NCI-H748 (cell line): ENCODE data around the gene ALOX15B.
A peak's percentile ranks its signal among the peaks of the same experiment; 100 is the strongest.

Source experiments
- DNase-seq: peaks from one replicate; lab custom pipeline; 2025; ENCODE audit not compliant: unreplicated experiment; lab: John Stamatoyannopoulos, UW

The ALOX15B gene

GRCh38 chr17:8032442-8032841 is 6.4 kb upstream of the ALOX15B start:
- no peak for DNase-seq

GRCh38 chr17:8039611-8040168 is 831 bp downstream of the ALOX15B start:
- DNase-seq = no peak

DNA sequence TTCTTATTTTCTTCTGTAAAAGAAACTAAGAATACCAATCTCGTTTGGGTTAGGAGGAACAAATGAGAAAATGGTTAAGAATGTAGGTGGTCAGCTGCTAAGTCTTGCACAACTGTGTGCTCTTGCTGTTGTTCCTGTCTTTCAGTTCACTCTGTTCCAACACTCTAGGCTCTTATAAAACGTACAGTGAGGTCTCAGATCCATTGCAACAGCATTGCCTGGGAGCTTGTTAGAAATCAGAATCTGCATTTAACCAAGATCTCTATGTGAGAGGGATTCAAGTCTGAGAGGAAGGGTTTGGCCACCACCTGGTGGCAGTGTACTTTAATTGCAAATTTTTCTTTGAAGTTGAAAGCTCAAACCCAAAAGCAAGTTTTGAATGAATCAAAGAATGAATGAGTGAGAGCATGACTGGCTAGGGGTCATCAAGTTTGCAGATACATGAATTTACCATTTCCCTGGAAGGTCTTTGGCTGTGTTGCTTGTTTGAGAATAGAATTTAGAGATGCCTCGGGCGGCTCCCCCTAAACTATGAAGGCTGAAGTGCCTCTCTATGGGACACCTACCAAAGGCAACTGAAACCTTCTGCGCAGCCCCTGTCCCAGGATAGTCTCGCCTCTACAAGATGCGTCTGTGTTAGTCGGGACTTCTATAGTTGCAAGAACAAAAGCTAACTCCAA is 2.5 kb downstream of the ALOX15B start:
- DNase-seq = peak; percentile 72

GRCh38 chr17:8041979-8042378 is 3.1 kb downstream of the ALOX15B start:
- DNase-seq = no peak

DNA sequence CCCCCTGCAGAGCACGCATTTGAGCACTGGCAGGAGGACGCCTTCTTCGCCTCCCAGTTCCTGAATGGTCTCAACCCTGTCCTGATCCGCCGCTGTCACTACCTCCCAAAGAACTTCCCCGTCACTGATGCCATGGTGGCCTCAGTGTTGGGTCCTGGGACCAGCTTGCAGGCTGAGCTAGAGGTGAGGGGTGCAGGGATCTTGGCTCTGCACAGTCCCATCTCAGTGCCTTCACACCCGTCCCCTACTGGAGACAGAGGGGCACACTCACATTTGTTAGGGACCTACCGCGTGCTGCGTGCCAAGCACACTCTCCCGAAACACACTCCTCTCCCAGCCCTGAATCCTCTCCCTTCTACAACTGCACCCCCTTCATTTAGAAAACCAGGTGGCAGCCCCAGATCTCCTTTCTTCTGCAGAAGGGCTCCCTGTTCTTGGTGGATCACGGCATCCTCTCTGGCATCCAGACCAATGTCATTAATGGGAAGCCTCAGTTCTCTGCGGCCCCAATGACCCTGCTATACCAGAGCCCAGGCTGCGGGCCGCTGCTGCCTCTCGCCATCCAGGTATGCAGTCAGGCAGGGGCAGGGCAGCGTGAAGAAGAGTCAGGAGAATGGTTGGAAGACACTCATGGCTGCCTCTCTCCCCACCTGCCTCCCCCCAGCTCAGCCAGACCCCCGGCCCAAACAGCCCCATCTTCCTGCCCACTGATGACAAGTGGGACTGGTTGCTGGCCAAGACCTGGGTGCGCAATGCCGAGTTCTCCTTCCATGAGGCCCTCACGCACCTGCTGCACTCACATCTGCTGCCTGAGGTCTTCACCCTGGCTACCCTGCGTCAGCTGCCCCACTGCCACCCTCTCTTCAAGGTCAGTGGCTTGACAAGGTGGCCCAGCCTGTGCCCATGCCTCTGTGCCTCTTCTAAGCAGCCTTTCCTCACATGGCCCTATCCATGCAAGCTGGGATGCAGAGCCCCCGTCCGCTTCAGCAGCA is 6.3 kb downstream of the ALOX15B start:
- DNase-seq = no peak

DNA sequence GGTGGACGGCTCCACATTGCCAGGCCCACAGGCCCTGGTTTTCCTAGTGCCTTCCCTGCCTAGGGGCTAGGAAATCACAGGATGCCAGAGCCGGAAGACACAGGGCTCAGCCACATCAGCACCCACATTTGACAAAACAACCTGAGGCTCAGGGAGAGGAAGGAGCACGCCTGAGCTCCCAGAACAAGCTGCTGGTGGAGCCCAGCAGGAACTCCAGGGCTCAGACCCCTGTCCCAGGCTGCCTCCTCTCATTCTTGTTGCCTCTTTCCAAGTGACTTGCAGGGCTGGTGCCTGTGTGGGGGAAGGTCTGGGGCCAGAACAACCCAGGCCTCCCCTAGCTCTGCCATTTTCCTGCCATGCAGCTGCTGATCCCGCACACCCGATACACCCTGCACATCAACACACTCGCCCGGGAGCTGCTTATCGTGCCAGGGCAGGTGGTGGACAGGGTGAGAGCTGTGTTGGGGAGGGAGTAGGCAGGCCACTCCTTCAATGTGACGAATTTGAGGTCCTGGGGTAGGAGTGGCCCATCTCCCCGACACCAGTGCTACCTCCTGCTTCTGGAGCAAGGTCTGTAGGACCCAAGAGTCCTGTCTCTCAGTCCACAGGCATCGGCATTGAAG is 7.6 kb downstream of the ALOX15B start:
- no peak for DNase-seq

DNA sequence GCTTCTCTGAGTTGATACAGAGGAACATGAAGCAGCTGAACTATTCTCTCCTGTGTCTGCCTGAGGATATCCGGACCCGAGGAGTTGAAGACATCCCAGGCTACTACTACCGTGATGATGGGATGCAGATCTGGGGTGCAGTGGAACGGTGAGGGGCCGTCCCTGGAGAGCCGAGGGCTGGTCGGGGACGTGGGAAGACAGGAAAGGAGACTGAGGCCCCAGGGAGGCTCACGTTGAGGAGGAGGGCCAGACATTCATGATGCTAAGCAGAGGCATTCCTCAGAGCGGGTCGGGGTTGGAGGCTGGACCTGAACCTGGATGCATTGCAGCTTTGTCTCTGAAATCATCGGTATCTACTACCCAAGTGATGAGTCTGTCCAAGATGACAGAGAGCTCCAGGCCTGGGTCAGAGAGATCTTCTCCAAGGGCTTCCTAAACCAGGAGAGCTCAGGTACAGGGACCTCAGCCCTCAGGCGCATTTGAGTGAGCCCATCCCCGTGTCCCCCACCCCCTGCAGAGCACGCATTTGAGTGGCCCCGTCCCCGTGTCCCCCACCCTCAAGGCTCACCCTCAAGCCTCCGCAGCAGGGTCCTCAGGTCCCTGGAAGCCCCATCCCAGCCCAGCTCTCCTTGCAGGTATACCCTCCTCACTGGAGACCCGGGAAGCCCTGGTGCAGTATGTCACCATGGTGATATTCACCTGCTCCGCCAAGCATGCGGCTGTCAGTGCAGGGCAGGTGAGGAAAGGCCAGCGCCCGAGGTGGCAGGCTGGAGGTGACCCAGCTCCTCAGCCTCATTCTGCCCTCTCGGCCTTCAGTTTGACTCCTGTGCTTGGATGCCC is 8.3 kb downstream of the ALOX15B start:
- no peak for DNase-seq

- DNase-seq = no peak
These were observed 8.9 kb downstream of the ALOX15B start for GRCh38 chr17:8047769-8048110.

DNA sequence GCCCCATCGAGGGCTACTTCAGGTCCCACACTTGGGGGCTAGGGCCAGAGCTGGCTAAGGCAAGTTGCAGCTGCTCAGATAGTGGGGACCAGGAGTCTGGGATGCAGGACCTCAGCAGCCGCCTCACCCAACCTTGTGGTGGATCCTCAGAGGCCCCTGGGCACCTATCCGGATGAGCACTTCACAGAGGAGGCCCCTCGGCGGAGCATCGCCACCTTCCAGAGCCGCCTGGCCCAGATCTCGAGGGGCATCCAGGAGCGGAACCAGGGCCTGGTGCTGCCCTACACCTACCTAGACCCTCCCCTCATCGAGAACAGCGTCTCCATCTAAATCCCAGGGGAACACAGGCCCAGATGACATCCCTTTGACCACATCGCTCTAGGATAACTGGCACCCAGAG is 9.4 kb downstream of the ALOX15B start:
- no peak for DNase-seq

DNA sequence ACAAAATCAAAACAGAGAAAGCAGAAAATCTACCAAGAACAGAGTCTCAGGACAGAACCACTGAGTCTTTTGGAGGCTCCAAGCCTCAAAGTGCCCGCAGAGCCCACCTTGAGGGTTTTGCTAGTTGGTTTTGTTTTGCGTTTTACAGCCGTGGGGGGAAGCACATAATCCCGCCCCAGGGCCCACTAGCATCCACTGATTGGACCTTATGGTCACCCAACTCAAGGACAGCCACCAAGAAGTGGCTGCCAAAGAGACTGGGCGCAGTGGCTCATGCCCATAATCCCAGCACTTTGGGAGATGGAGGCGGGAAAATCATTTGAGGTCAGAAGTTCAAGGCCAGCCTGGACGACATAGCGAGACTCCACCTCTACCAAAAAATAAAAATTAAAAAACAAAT is 9.9 kb downstream of the ALOX15B start:
- no peak for DNase-seq

- no peak for DNase-seq
These were observed 13.0 kb downstream of the ALOX15B start for GRCh38 chr17:8051831-8052230.

DNA sequence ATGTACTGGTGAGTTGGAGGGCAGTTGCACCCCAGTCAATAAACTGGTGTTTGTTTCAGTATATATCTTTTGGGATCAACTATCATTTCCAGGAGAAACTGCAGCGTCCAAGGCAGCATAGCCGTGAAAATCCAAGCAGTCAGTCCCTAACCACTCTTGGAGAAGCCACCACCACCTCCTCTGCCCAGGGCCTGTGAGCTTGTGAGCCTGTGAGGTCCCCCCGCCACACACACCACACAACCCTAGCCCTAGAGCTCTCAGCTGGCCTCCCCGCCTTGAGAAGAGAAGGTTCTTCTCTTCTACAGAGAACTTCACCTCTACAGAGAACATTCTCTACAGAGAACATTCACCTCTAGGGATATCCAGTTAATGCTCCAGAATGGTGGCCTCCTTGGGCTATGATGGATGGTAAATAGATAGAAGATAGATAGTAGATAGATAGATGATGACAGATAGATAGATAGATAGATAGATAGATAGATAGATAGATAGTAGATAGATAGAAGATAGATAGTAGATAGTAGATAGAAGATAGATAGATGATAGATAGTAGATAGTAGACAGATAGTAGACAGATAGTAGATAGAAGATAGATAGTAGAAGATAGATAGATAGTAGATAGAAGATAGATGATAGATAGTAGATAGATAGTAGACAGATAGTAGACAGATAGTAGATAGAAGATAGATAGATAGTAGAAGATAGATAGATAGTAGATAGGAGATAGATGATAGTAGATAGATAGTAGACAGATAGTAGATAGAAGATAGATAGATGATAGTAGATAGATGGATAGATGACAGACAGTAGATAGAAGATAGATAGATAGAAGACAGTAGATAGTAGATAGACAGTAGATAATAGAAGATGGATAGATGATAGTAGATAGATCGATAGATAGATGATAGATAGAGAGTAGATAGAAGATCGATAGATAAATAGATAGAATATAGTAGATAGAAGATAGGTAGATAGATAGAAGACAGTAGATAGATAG is 13.7 kb downstream of the ALOX15B start:
- no peak for DNase-seq

- DNase-seq = no peak
These were observed 14.7 kb downstream of the ALOX15B start for GRCh38 chr17:8053600-8053999.

DNA sequence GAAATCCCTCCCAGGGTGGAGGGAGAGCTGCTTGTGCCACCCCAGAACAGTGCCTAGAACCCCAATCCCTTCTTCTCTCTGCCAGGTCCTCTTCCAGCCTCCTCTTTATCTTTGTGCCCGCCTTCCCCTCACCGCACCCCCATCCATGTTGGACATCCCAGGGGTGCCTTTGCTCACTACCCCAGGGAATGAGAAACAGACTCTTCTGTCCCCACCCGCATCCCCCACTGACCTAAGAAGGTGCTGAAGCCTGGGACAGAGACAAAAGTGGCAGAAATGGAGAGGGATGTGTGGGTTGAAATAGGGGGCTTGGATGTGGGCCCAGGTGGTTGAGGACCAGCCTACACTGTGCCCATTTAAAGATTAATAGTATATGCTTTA is 17.0 kb downstream of the ALOX15B start:
- DNase-seq = no peak

DNA sequence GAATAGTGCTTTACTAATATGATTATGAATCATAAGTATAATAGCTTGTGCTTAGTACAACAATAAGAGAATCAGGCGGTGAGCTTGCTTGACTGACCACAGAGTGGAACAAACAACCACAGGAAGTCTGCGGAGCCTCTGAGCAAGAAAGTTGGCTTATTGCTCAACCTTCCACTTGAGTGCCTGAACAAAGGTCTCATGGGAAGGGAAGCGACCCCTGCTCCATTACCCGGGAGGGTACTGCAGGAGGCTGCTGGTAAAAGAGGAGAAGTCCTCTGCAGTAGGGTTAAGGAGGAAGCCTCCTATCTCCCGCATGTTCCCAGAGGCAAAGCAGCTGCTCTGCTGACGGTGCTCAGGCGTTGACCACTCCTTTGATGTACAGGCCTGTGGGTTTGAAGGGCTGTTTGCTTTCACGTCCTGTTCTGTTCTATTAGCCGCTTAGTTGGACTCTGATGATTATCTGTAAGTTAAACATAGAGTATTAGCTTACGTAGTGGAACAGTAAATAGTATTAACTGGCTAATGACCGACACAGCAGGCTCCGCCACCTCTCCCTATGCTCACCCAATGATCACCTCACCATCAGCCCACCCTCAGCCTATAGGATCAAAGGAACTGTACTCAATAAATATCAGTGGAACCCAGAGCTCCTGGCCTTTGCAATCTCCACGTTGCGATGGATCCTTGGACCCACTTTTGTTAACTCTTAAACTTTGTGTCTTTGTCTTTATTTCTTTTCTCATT is 17.5 kb downstream of the ALOX15B start:
- DNase-seq = no peak

- DNase-seq = no peak
These were observed 18.2 kb downstream of the ALOX15B start for GRCh38 chr17:8056976-8057625.

DNA sequence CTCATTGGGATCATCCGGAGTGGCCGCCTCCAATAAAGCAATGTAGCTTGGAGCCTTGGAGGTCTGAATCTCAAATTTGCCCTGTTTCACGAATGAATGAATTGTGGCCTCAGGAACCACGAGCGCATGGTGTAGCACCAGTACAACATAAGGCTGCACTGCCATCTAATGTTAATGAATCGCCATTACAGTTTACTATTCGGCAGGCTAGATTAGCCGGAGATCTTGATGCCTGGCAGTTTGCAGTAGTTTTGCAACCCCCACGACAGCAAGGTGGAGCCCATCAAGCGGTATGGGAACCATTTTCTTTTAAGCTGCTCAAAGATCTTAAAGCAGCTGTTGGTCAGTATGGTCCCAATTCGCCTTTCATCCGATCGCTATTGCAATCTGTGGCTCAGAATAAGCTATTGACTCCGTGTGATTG is 18.8 kb downstream of the ALOX15B start:
- peak; percentile 91 for DNase-seq

DNA sequence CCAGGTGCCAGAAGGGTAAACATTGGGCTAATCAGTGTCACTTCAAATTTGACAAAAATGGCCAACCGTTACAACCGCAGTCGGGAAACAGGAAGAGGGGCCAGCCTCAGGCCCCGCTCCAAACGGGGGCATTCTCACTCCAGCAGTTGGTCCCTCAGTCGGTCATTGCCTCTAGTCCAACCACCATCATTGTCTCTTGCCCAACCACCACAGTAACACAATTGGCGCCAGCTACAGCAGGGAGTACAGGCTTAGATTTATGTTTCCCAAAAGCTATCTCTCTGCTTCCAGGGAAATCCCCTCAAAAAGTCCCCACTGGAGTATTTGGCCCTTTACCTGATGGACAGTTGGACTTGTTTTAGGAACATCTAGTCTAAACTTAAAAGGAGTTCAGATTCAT is 20.3 kb downstream of the ALOX15B start:
- peak; percentile 59 for DNase-seq
